GM18519 (cell line): Measurements from ENCODE around the gene KRTAP12-1.

Experiments
- ATAC-seq: cut with Tn5 transposase; IDR thresholded peaks from one replicate; pipeline ENCODE4 v1.9.1; 2021; ENCODE audit warnings: mild to moderate bottlenecking, moderate library complexity; ENCODE audit not compliant: unreplicated experiment, low FRiP score

KRTAP12-1 gene

GRCh38 chr21:44681861-44682579 is at the start of gene KRTAP12-1:
Gene KRTAP12-1 (minus strand): TSS chr21:44682163. CDS start chr21:44682123, 40 bp downstream.
- ATAC-seq = no peak

- ATAC-seq = no peak
Measured at GRCh38 chr21:44730951-44731579, 49.1 kb upstream of the KRTAP12-1 start.

- ATAC-seq = no peak
Measured at GRCh38 chr21:44730028-44730395, 48.0 kb upstream of the KRTAP12-1 start.

- ATAC-seq = no peak
Measured at GRCh38 chr21:44729336-44730027, 47.5 kb upstream of the KRTAP12-1 start.

GRCh38 chr21:44728716-44729115 is 46.8 kb upstream of the KRTAP12-1 start:
- ATAC-seq = no peak

- ATAC-seq = no peak
Measured at GRCh38 chr21:44727757-44728156, 45.8 kb upstream of the KRTAP12-1 start.

GRCh38 chr21:44727321-44727720 is 45.4 kb upstream of the KRTAP12-1 start:
- no peak for ATAC-seq

- ATAC-seq = no peak
Measured at GRCh38 chr21:44726826-44727225, 44.9 kb upstream of the KRTAP12-1 start.

- ATAC-seq = no peak
Measured at GRCh38 chr21:44724926-44725325, 43.0 kb upstream of the KRTAP12-1 start.

GRCh38 chr21:44724196-44724595 is 42.2 kb upstream of the KRTAP12-1 start:
- no peak for ATAC-seq

- no peak for ATAC-seq
Measured at GRCh38 chr21:44723177-44724131, 41.5 kb upstream of the KRTAP12-1 start.

- no peak for ATAC-seq
Measured at GRCh38 chr21:44722731-44723130, 40.8 kb upstream of the KRTAP12-1 start.

GRCh38 chr21:44720170-44720569 is 38.2 kb upstream of the KRTAP12-1 start:
- no peak for ATAC-seq

GRCh38 chr21:44718571-44718970 is 36.6 kb upstream of the KRTAP12-1 start:
- no peak for ATAC-seq

GRCh38 chr21:44718093-44718492 is 36.1 kb upstream of the KRTAP12-1 start:
- ATAC-seq = no peak

- no peak for ATAC-seq
Measured at GRCh38 chr21:44716984-44717383, 35.0 kb upstream of the KRTAP12-1 start.

GRCh38 chr21:44714905-44715304 is 32.9 kb upstream of the KRTAP12-1 start:
- ATAC-seq = no peak

GRCh38 chr21:44713846-44714245 is 31.9 kb upstream of the KRTAP12-1 start:
- no peak for ATAC-seq

- ATAC-seq = no peak
Measured at GRCh38 chr21:44713130-44713529, 31.2 kb upstream of the KRTAP12-1 start.

- no peak for ATAC-seq
Measured at GRCh38 chr21:44712203-44713028, 30.5 kb upstream of the KRTAP12-1 start.
